ENCODE measurements around the gene SNX13. TPM values are rescaled to one million over a fixed set of nuclear protein-coding genes. Genes with fewer than 3 reads are reported as not detected.

SNX13 gene
- total and polyA plus RNA-seq, 9 of the 15 experiments (the other 6 are each of a cell fraction or from before 2014, with no cell fraction given), result 5.6 to 33.2 (median 25.4) TPM

- TF ChIP-seq SIN3A (IDR thresholded peaks at IDR 0.05; ENCODE audit: borderline replicate concordance in 2 of 2, control insufficient read depth in 1 of 2, low read depth in 2 of 2, low read length in 2 of 2) (peak in 1 of 2 experiments; percentile 62; a peak in 1 of 4 replicates), SMAD3 (CRISPR knock-in tag; conservative IDR thresholded peaks at IDR 0.05) (no peak), TRIM28 (IDR thresholded peaks at IDR 0.05) (no peak), POLR3A (IDR thresholded peaks at IDR 0.05; ENCODE audit: borderline replicate concordance, extremely low read depth, insufficient read depth, insufficient read length) (no peak), PPARD (CRISPR knock-in tag; IDR thresholded peaks at IDR 0.05) (no peak), KLF16 (IDR thresholded peaks at IDR 0.05) (no peak), HMGN3 (IDR thresholded peaks at IDR 0.05; ENCODE audit: borderline replicate concordance, extremely low read depth, insufficient read length, low read depth, low read length) (peak; percentile 31), MXD1 (CRISPR knock-in tag; IDR thresholded peaks at IDR 0.05; ENCODE audit: borderline replicate concordance, poor library complexity, severe bottlenecking) (no peak), ZSCAN32 (CRISPR knock-in tag; IDR thresholded peaks at IDR 0.05) (no peak), BACH1 (tag; IDR thresholded peaks at IDR 0.05) (no peak), ZNF280A (IDR thresholded peaks at IDR 0.05; ENCODE audit: low read depth, partially characterized antibody) (no peak), ZFX (CRISPR knock-in tag; IDR thresholded peaks at IDR 0.05) (peak; percentile 91), XRCC4 (IDR thresholded peaks at IDR 0.05; ENCODE audit: extremely low read depth, insufficient read depth, insufficient read length) (no peak), ADNP (tag; IDR thresholded peaks at IDR 0.05) (no peak), PYGO2 (tag; IDR thresholded peaks at IDR 0.05) (no peak), ZNF785 (CRISPR knock-in tag; IDR thresholded peaks at IDR 0.05) (no peak), HIVEP1 (CRISPR knock-in tag; IDR thresholded peaks at IDR 0.05) (no peak), HOXB6 (CRISPR knock-in tag; IDR thresholded peaks at IDR 0.05; ENCODE audit: borderline replicate concordance) (no peak), STAG1 (CRISPR knock-in tag; IDR thresholded peaks at IDR 0.05; ENCODE audit: borderline replicate concordance) (no peak), TAF9B (IDR thresholded peaks at IDR 0.05; ENCODE audit: partially characterized antibody) (peak; percentile 90), BRCA1 (IDR thresholded peaks at IDR 0.05) (no peak), BRCA1 (CRISPR knock-in tag; IDR thresholded peaks at IDR 0.05) (no peak), ZNF707 (CRISPR knock-in tag; conservative IDR thresholded peaks at IDR 0.05) (no peak), ZNF695 (CRISPR knock-in tag; IDR thresholded peaks at IDR 0.05) (no peak), USF2 (CRISPR knock-in tag; IDR thresholded peaks at IDR 0.05) (peak; percentile 95), ZNF436 (CRISPR knock-in tag; IDR thresholded peaks at IDR 0.05) (no peak), POLR2A (conservative IDR thresholded peaks at IDR 0.05) (peak; percentile 85), NR2C2 (CRISPR knock-in tag; IDR thresholded peaks at IDR 0.05) (no peak), NR2C2 (tag; IDR thresholded peaks at IDR 0.05) (no peak)
Measured at GRCh38 chr7:17940302-17940883, at the start of gene SNX13 (continued).

All from K562 (cell line).